IPS-20b (cell line): Measurements from ENCODE around the gene SLC6A11.

Experiments used
- H3K27ac ChIP-seq: one replicate; pipeline ENCODE4 v1.5.1; 2013; ENCODE audit warnings: low read length
- H3K27me3 ChIP-seq: 2 replicates; pipeline ENCODE4 v1.6.1; 2013; ENCODE audit warnings: mild to moderate bottlenecking, low read length, inconsistent platforms; ENCODE audit not compliant: insufficient read depth
- H3K36me3 ChIP-seq: 2 replicates; pipeline ENCODE4 v1.6.1; 2013; ENCODE audit warnings: low read depth, mild to moderate bottlenecking, inconsistent platforms, low read length, moderate library complexity; ENCODE audit not compliant: insufficient read depth
- H3K4me1 ChIP-seq: 2 replicates; pipeline ENCODE4 v1.6.1; 2013; ENCODE audit warnings: mild to moderate bottlenecking, control low read depth, inconsistent platforms, low read length, moderate library complexity; ENCODE audit not compliant: insufficient read depth
- H3K4me3 ChIP-seq: 2 replicates; pipeline ENCODE4 v1.5.1; 2013; ENCODE audit warnings: mild to moderate bottlenecking, low read length, inconsistent platforms
- H3K9ac ChIP-seq: 2 replicates; pipeline ENCODE4 v1.6.1; 2013; ENCODE audit warnings: low read depth, mild to moderate bottlenecking, inconsistent platforms, low read length, moderate library complexity
- H3K9me3 ChIP-seq: 2 replicates; pipeline ENCODE4 v1.6.1; 2013; ENCODE audit warnings: mild to moderate bottlenecking, low read depth, low read length, inconsistent platforms; ENCODE audit not compliant: insufficient read depth

The SLC6A11 gene

GRCh38 chr3:10950476-10951294 is 134.7 kb downstream of the SLC6A11 start:
- no peak overlapping the region for H3K4me3 ChIP-seq
- no peaks in the 10 kb centered on the region for H3K27me3 ChIP-seq
- H3K4me1 ChIP-seq: no peaks in the 10 kb centered on the region
- H3K9me3 ChIP-seq: no peaks in the 10 kb centered on the region
- no peak overlapping the region for H3K9ac ChIP-seq
- no peak overlapping the region for H3K27ac ChIP-seq
- H3K36me3 ChIP-seq: no peaks in the 10 kb centered on the region

GRCh38 chr3:10951295-10951926 is 135.4 kb downstream of the SLC6A11 start:
- Histone ChIP-seq H3K9ac (no peak overlapping the region), H3K36me3 (no peaks in the 10 kb centered on the region), H3K27me3 (no peaks in the 10 kb centered on the region), H3K4me1 (no peaks in the 10 kb centered on the region), H3K4me3 (no peak overlapping the region), H3K27ac (no peak overlapping the region), H3K9me3 (no peaks in the 10 kb centered on the region)

- H3K27me3 ChIP-seq: no peaks in the 10 kb centered on the region
- no peaks in the 10 kb centered on the region for H3K36me3 ChIP-seq
- H3K4me3 ChIP-seq: no peak overlapping the region
- no peaks in the 10 kb centered on the region for H3K9me3 ChIP-seq
- no peaks in the 10 kb centered on the region for H3K4me1 ChIP-seq
- no peak overlapping the region for H3K9ac ChIP-seq
- no peak overlapping the region for H3K27ac ChIP-seq
These were observed 136.5 kb downstream of the SLC6A11 start for GRCh38 chr3:10952525-10952924.

- H3K27ac ChIP-seq: no peak overlapping the region
- no peaks in the 10 kb centered on the region for H3K36me3 ChIP-seq
- no peaks in the 10 kb centered on the region for H3K4me1 ChIP-seq
- no peaks in the 10 kb centered on the region for H3K27me3 ChIP-seq
- H3K9ac ChIP-seq: no peak overlapping the region
- H3K4me3 ChIP-seq: no peak overlapping the region
- no peaks in the 10 kb centered on the region for H3K9me3 ChIP-seq
These were observed 138.7 kb downstream of the SLC6A11 start for GRCh38 chr3:10954740-10955139.

GRCh38 chr3:10955711-10956453 is 139.9 kb downstream of the SLC6A11 start:
- Histone ChIP-seq H3K27ac (no peak overlapping the region), H3K9me3 (no peaks in the 10 kb centered on the region), H3K36me3 (no peaks in the 10 kb centered on the region), H3K9ac (no peak overlapping the region), H3K27me3 (no peaks in the 10 kb centered on the region), H3K4me3 (no peak overlapping the region), H3K4me1 (no peaks in the 10 kb centered on the region)

GRCh38 chr3:10956531-10956930 is 140.5 kb downstream of the SLC6A11 start:
- no peaks in the 10 kb centered on the region for H3K9me3 ChIP-seq
- H3K27ac ChIP-seq: no peak overlapping the region
- H3K9ac ChIP-seq: no peak overlapping the region
- H3K36me3 ChIP-seq: no peaks in the 10 kb centered on the region
- no peaks in the 10 kb centered on the region for H3K4me1 ChIP-seq
- H3K27me3 ChIP-seq: no peaks in the 10 kb centered on the region
- no peak overlapping the region for H3K4me3 ChIP-seq

- no peaks in the 10 kb centered on the region for H3K9me3 ChIP-seq
- no peak overlapping the region for H3K4me3 ChIP-seq
- no peaks in the 10 kb centered on the region; the same call in 1 of the 2 replicates for H3K27me3 ChIP-seq
- H3K9ac ChIP-seq: no peak overlapping the region
- H3K36me3 ChIP-seq: no peaks in the 10 kb centered on the region
- no peaks in the 10 kb centered on the region for H3K4me1 ChIP-seq
- no peak overlapping the region for H3K27ac ChIP-seq
These were observed 141.0 kb downstream of the SLC6A11 start for GRCh38 chr3:10956986-10957385.

- Histone ChIP-seq H3K36me3 (no peaks in the 10 kb centered on the region), H3K27ac (no peak overlapping the region), H3K9ac (no peak overlapping the region), H3K27me3 (no peaks in the 10 kb centered on the region; the same call in 1 of the 2 replicates), H3K4me1 (no peaks in the 10 kb centered on the region), H3K4me3 (no peak overlapping the region), H3K9me3 (no peaks in the 10 kb centered on the region)
These were observed 142.1 kb downstream of the SLC6A11 start for GRCh38 chr3:10957976-10958749.

GRCh38 chr3:10960255-10960654 is 144.2 kb downstream of the SLC6A11 start:
- Histone ChIP-seq H3K36me3 (no peaks in the 10 kb centered on the region), H3K4me3 (no peak overlapping the region), H3K9me3 (no peaks in the 10 kb centered on the region), H3K27ac (no peak overlapping the region), H3K4me1 (no peaks in the 10 kb centered on the region), H3K27me3 (no peaks in the 10 kb centered on the region; the same call in 1 of the 2 replicates), H3K9ac (no peak overlapping the region)

- Histone ChIP-seq H3K9me3 (no peaks in the 10 kb centered on the region), H3K27ac (no peak overlapping the region), H3K36me3 (no peaks in the 10 kb centered on the region), H3K4me3 (no peak overlapping the region), H3K4me1 (no peaks in the 10 kb centered on the region), H3K27me3 (no peaks in the 10 kb centered on the region; the same call in 1 of the 2 replicates), H3K9ac (no peak overlapping the region)
These were observed 145.9 kb downstream of the SLC6A11 start for GRCh38 chr3:10961921-10962320.

GRCh38 chr3:10962481-10963036 is 146.5 kb downstream of the SLC6A11 start:
- no peak overlapping the region for H3K4me3 ChIP-seq
- H3K36me3 ChIP-seq: no peaks in the 10 kb centered on the region
- H3K4me1 ChIP-seq: no peaks in the 10 kb centered on the region
- no peaks in the 10 kb centered on the region; the same call in 1 of the 2 replicates for H3K27me3 ChIP-seq
- no peaks in the 10 kb centered on the region for H3K9me3 ChIP-seq
- H3K27ac ChIP-seq: no peak overlapping the region
- no peak overlapping the region for H3K9ac ChIP-seq
